IPS DF 4.7 (cell line): ENCODE results near the gene NAA10.

ENCODE experiments used
- DNase-seq: peaks from one replicate; pipeline ENCODE4 v3.0.0-alpha.2; 2013; ENCODE audit warnings: low spot score; ENCODE audit errors: extremely low read depth

Gene NAA10

DNA sequence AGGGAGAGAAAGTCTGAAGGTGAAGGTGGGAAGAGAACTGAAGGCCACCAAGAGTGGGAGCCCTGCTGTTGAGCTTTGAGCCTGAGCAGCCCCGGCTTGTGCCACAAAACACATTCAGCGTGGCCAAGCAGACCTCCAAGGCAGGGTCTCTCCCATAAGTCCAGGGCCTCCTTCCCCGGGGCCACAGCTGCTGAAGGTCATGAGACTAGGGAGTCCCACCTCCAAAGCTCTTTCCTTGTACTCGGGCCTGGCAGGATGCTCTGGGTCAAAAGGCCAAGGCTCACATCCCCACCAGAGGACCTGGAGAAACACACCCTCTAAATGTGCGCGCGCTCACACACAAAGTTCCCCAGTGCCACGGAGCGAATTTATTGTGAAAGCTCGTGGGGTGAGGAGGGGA, 5.3 kb downstream of the NAA10 start:
- DNase-seq: no peak

DNA sequence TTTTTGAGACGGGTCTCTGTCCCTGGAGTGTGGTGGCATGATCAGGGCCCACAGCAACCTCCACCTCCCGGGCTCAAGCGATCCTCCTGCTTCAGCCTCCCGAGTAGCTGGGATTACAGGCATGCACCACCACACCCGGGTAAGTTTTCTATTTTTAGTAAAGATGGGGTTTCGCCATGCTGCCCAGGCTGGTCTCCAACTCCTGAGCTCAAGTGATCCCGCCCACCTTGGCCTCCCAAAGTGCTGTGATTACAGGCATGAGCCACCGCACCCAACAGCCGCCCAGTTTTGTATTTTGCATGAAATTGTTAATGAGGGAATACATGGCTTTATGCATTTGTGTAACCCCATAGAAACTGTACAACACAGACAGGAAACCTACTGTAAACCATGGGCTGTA, 6.0 kb downstream of the NAA10 start:
- DNase-seq: no peak

DNA sequence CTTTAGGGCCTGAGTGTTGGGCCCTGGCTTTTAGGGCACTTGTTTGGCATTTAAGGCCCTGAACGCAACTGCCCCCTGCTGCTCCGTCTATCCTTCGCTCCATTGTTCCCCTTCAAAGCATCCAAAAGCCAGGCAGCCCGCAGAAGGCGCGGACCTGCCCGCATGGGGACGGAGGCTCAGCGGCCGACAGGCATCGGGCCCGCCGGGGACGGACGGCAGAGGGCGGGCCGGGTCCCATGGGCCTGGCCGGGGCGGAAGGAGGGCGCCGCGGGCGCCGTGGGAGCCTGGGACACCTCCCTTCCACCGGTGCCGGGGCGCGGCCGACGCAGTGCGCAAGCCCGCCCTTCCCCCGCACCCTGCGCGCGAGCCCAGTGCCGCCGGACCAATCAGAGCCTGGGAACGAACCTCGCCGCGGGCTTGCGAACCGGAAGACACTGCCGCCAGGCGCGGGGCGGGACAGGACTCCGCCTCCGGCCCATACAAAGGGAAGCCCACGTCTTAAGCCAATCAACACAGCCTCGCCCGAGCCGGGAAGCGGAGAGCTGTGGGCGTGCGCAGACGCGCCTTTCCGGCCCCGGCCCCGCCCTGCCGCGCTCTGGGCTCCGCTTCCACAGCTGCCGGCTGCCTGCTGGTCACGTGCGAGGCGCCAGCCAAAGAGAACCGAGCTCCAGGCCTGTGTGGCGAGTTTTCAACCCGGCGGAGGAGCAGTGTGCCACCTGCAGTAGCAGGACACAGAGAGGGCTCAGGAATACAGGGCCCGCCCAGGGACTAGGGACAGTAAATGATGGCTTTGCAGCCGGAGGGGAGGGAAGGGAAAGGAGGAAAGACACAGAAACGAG, 6.7 kb downstream of the NAA10 start:
- no peak for DNase-seq

DNA sequence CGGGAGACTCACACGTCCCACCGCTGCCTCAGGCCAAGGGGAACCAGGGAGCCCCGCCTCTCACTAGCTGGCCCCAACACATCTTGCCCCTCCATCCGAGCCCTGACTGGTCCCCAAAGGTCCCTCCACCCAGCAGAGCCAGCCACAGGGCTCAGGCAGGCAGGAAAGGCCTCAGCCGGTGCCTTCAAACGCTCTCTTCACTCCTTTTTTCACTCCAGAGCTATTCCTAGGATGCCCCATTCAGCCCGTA, 7.2 kb downstream of the NAA10 start:
- no peak for DNase-seq

DNA sequence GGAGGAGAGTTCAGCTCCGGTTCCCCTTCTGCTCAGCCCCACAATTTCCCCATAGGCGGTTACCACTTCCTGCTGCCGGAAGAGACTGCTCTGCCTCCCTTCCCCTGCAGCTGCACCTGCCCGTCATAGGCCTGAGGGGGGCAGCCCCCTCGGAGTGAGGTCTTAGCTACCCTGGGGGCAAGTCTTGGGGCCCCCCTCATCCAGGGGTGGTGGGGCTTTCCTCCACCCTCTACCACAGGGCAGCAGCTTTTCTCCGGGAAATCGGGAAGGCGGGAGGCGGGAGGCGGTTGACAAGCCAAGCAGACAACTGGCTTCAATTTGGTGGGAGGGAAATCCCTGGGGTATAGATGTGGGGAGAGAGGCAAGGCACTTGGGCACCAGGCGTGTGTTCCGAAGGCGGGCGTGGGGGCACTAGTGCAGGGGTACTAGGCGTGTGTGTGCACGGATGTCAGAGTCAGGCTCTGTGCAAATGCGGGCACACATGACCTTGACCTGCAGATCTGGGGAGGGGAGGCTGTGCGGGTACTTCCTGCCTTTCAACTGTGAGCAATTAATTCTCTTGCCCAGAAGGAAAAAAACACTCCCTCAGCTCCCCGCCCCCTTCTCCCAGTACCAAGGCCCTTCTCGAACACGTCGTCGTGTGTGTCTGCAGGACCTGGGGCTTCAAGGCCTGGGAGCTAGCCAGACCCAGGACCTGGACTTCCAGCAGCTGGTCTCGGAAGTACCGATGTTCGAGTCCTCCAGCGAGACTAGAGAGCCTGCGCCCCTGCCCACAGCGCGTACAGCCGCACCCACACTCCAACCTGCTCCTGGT, 7.8 kb downstream of the NAA10 start:
- DNase-seq: no peak

DNA sequence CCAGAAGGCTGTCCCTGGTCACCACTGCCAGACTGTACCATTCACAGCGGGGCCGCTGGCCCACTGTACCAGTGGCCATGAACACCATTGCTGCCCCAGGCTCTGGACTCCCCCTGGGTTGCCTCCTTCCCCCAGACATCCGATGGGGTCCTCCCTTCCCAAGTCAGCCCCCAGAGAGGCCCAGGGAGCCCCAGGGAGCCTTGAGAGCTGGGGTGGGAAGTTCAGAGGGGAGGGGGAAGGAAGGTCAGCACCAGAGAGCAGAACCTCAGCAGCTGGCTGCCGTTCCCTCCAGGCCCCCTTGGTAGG, 8.3 kb downstream of the NAA10 start:
- DNase-seq: no peak

DNA sequence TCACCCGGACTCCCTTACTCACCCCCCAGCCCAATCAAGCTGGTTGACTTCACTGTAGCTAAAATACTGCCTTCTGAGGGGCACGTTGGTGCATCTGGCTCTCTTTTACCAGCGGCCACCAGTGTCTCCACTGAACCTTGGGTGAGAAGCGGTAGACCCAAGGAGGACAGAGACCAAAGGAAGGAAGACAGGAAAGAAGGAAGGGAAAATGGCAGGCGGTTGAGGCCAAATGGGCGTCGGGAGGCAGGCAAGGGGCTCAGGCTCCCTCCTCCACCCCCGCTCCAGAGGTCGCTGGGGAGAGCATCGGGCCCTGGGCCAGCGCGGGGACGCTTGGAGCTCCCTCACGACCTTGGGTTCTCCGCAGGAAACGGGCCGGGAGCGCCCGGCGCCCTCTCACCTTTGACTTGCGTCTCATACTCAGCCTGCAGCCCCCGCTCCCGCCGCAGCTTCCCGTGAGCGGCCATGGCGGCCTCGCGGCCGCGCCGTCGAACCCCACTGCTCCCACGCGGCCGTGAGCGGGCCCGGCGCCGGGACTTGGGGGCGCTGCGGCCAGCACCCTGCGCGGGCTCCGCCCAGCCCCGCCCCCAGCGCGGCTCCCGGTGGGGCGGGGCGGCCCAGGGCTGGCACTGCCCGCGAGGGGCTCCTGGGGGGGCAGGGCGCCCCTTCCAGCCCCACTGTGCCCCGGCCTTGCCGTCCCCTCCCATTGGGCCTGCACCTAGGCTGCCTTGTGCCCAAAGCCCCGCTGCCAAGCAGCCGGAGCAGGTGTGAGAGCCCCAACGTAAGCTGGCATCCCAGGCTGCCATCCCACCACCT, 8.9 kb downstream of the NAA10 start, which contains the start of gene ARHGAP4:
Gene ARHGAP4 (minus strand): TSS at position 526 of the 813 bp plus-strand sequence. CDS start 62 bp downstream, at position 464.
- no peak for DNase-seq

DNA sequence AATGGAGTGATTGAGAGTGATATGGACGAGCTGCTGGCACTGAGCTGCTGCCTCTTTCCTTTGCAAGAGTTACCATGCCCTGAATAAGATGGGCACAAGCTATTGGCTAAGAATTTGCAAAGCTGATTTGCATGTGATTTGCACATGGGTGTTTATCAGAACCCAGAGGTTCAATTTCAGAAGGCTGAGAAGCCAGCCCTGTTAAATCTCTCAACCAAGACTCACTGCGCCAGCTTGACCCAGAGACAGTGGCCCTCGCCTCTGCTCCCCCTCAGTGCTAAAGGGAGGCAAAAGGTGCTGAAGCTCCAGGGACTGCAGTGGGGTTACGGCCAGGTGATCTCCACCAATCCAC, 9.5 kb downstream of the NAA10 start:
- no peak for DNase-seq

DNA sequence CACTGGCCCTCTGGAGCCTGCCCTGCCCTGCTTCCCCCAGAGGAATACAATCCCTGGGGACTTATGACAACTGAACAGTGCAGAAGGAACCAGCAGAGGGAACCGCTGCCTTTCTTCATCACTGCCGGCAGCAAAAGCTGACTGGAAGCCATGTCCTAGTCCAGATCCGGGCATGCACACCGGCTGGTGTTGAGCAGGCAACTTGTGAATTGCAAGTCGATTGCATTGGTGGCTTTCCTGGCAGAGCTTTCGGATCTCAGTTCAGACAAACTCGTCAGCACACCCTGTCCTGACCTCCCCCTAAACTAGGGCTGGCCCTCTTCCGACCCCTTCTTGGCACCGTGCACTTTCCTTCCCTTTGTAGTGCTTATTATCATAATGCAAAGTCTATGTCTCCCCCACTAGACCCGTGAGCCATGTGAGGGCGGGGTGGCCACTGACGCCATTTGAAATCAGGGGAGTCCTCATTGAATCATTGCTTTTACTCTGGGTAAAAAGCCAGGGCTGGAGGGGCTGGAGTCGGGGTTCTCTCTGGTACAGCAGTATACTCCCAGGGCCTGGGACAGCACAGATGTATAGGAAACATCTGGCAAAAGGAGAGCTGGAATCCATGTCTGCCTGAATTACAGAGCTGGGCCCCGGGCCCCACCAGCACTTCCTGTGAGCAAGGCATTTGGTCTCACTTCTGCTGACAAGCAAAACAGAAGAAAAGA, 10.5 kb downstream of the NAA10 start:
- no peak for DNase-seq

DNA sequence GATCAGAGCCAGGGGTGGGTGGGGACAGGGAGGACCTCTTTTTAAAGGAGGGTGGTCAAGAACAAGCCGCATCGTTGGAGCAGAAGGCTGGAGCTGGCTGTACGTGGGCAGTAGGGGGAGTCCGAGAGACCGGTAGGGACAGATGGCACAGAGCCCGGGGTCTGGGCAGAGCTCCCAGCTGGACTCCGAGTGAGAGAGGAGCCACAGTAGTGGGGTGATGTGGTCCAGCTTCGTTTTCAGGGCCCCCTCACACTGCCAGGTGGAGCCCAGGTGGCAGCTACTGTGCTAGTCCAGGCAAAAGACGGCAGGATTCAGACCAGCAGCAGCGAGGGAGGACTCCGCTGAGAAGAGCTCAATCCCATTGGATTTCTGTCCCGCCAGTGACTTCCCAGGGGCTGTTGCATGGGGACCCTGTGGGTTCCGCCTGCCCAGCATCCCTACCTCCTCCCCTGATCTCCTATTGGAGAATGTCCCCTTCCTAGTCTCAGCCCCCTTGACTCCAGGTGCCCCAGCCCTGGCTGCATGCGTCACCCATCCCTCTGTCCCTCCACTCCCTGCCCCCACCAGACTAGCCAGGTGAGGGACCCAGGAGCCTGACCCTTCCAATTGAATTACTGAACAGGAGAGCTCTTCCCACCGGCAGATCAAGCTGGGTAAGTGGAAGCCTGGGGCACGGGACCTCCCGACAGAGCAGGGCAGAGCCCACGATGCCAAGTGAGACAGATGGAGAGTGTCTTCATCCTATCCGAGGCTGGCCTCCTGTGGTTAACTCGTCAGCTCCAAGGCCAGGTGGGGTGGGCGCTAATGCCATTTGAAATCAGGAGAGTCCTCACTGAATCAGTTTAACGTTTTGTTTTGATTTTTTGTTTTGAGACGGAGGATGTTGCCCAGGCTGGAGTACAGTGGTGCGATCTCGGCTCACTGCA, 11.6 kb downstream of the NAA10 start:
- no peak for DNase-seq

DNA sequence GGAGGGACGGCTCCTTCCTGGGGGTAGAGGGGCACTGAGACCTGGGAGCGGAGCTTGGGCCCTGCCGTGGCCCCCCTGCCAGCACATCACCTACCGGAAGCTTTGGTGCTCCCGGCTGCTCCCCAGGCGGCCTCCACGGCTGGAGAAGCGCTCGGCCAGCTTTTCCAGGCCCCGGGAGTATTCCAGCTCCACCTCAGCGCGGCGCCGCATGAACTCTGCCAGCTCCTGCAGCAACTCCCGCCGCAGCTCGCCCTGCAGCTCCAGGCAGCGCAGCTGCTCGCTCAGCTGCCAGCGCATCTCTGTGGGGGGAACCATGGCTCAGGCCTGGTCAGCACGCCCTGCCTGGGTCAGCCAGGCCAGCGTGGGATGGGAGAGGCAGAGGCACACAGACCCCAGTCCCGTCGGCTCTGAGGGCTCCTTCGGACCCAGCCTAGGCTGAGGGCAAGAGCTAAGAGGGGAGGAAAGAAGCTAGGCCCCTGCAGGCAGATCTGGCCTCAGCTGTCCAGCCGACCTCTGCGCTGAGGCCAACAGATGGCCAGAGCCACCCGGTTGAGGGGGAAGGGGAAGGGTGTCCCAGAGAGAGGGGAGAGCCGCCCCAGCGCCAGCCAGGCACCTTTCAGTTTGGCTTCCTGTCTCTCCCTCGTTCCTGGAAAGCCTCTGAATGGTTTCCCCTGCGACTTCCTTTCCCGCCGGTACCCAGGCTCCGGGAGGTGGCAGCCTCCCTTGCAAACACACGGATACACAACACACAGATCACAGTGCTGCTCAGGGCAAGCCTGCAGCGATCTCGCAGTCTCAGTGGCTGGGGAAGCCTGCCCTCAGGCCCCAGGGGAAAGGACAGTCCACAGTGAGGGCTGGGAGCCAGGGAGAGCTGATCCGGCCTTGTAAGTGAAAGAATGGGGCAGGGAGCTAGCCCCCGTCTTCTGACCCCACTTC, 13.1 kb downstream of the NAA10 start:
- no peak for DNase-seq

DNA sequence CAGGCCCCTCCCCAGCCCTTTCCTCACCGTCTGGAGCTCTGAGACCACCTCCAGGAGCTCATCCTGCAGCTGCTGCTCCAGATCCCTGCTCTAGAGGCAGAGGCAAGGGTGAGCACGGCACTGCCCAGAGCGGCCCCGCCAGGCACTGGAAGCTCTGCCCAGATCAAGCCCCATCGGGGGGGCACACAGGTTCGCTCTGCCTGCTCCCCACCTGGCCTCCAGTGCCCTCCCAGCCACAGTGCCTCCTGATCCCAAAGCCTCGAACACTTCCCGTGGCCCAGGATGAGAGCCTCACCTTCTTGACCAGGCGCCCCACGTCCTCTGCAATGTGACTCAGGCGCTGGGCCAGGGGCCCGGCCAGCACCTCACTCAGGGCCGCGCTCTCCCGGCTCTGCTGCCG, 13.8 kb downstream of the NAA10 start:
- DNase-seq: no peak

DNA sequence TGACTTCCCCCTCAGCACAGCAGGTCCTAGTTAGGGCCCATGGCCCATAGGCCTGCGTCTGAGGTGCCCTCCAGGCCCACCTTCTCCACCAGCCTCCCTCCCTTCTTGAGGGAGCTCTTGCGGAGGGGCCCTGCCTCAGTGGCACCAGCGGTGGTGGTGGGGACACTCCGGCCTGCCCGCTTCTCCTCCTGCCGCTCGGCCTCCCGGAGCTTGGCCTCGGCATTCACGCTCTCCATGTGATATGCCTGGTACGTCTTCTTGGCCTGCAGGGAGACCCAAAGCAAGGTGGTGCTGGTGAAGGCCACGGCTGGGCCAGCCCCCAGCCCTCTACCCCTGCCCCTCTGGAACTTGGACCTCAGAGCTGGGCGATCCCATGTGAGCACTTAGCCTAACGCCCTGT, 14.3 kb downstream of the NAA10 start:
- no peak for DNase-seq

DNA sequence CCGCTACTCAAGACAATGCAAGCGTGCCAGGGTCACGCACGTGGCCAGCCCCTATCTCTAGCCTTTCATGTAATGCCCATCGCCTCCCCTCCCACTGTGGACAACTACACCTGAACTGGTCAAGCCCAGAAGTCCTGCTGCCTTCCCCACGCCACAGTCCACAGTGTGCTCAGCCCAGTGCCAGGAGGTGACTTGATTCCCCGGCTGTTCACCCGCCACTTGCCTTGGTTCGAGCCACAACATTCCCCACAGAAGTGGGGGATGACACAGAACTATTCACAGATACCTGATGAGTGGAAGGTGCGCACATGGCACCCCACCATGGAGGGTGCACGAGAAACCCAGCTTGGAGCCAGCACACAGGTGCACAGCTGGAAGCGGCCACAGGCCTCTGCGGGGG, 15.6 kb downstream of the NAA10 start:
- DNase-seq: no peak

DNA sequence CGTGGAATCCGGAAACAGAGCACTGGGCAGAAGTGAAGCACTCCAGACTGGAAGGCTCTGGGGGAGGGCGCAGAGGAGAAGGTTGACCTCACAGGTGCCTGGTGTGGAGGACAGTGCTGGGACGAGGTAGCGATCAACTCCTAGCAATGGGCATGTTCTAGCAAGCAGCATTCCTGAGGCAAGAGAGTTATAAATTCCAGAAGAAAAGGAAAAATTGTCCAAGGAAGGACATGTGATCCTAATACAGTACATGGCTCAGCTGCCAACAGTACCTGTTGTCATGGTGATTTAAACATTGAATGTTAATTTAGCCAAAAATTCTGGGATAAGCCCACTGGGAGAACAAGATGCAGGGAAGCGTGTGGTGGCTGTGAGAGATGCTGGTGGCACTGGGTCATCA, 17.0 kb downstream of the NAA10 start:
- DNase-seq: no peak

DNA sequence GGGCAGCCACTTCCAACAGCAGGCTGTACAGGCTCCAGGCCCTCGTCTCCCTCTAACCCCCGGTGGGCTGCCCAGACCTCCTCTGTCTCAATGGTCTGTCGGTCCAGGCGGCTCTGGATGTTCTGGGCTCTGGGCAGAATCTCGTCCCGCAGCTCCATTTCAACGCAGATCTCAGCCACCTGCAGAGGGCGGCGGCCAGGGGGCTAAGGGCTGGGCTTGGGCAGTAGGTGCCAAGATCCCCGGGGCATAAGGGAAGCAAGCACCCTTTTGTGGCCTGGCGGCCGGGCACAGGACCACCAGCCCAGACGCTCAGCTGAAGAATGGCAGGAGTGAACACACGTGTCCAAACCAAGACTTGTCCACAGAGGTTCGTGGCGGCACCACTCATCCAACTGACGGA, 21.1 kb downstream of the NAA10 start:
- no peak for DNase-seq

DNA sequence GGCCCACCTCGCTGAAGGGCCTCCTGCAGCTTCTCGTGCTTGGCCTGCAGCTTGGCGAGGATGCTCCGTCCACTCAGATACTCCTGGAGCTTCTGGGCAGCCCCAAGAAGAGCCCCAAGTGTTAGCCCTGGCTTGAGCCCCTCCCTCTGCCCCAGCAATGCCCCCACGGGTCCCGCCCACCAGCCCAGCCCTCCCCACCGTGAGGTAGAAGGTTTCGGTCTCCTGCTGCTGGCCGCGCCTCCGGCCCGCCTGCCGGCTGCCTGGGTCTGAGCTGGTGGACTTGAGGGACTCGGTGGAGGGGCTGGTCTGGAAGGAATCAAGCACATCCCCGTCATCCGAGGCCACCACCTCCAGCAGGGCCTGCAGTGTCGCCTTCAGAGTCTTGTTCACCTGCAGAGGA, 21.6 kb downstream of the NAA10 start:
- no peak for DNase-seq

DNA sequence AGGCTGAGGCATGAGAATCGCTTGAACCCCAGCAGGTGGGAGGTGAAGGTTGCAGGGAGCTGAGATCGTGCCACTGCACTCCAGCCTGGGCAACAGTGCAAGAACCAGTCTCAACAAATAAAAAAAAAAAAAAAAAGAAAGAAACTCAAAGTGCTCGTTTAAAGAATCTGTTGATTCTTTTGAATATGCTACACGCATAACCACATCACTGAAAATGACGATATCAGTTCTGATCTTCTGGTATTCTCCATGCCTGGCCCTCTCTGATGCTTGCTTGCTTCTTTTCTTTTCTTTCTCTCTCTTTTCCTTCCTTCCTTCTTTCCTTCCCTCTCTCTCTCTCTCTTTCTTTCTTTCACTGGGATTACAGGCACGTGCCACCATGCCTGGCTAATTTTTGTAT, 23.0 kb downstream of the NAA10 start:
- DNase-seq: no peak

DNA sequence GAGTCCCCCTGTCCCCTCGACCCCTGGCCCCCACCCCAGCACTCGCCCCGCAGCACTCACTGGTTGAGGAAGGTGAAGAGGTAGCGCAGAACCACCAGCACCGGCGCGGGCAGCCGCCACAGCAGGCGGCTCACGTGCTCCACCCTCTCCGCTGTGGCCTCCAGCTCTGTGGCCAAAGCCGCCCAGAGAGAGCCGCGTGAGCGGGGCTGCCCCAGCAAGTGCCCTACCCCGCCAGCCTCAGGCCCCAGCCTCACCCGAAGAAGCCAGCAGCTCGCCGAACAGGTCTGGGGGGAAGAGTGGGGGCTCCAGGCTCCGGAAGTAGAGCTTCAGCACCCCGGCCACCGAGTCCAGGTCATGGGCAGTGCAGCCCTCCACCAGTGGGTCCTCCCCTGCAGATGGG, 24.4 kb downstream of the NAA10 start:
- no peak for DNase-seq

DNA sequence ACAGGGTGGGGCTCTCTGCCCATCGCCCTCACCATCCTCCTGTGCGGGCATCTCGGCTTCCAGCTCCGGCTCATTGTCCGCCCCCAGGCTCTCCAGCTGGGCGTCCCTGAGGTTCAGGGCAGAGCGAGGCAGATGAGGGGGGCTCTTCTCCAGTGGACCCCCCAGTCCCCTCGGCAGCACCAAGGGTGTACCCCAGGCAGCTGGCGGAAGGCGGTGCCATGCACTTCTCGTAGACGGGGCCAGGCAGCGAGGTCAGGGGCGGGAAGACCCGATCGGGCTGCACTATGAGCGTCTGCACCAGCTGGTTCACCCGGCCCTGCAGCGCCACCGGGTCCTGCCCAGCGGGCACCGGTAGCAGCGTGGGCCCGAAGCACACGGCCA, 24.9 kb downstream of the NAA10 start:
- DNase-seq: no peak
